Keratinocyte (primary cell): ENCODE results near the gene PCSK2. TPM values are rescaled to one million over a fixed set of nuclear protein-coding genes. Genes with fewer than 3 reads are reported as not detected.

Experiments used
- DNase-seq: peaks from one replicate; pipeline ENCODE4 v3.0.0-alpha.2; 2011; ENCODE audit warnings: low read depth, missing footprints, low spot score
- FAIRE-seq: peaks from 2 replicates; lab custom pipeline; 2011; peaks lifted over from hg19 to GRCh38; lab: Jason Lieb, UNC
- H2AFZ ChIP-seq: 2 replicates; pipeline ENCODE4 v1.6.0; 2012; ENCODE audit warnings: low read length, control low read depth, inconsistent platforms; ENCODE audit not compliant: control insufficient read depth
- H3K27ac ChIP-seq: 2 replicates; pipeline ENCODE4 v1.5.1; 2011; ENCODE audit warnings: low read length; ENCODE audit not compliant: control insufficient read depth, insufficient read depth
- H3K27me3 ChIP-seq: 3 replicates; pipeline ENCODE4 v1.6.0; 2011; ENCODE audit warnings: low read length; ENCODE audit not compliant: control insufficient read depth, insufficient read depth; ENCODE audit errors: extremely low read depth
- H3K36me3 ChIP-seq, 2 experiments: 2 replicates in 1 of 2; 3 replicates in 1 of 2; pipeline ENCODE4 v1.5.1; 2011; ENCODE audit warnings: low read length in 2 of 2, mild to moderate bottlenecking in 1 of 2; ENCODE audit not compliant: control insufficient read depth in 2 of 2, insufficient read depth in 2 of 2; ENCODE audit errors: extremely low read depth in 1 of 2
- H3K4me1 ChIP-seq: 3 replicates; pipeline ENCODE4 v1.5.1; 2011; ENCODE audit warnings: low read length; ENCODE audit not compliant: control insufficient read depth, insufficient read depth; ENCODE audit errors: extremely low read depth
- H3K4me2 ChIP-seq: 3 replicates; pipeline ENCODE4 v1.6.0; 2011; ENCODE audit warnings: low read depth, low read length; ENCODE audit not compliant: control insufficient read depth, insufficient read depth; ENCODE audit errors: extremely low read depth
- H3K4me3 ChIP-seq, 3 experiments: fragments of 200-600 bp in 1 of 3; sonication (generic) in 1 of 3; 2 replicates in 2 of 3; 3 replicates in 1 of 3; pipeline ENCODE4 v1.5.1; 2011 to 2016; ENCODE audit warnings: low read length in 3 of 3, mild to moderate bottlenecking in 3 of 3, control low read depth in 2 of 3, inconsistent platforms in 1 of 3, low read depth in 1 of 3, mixed read lengths in 1 of 3, mixed run types in 1 of 3, moderate library complexity in 1 of 3; ENCODE audit not compliant: control insufficient read depth in 2 of 3, insufficient read depth in 2 of 3; ENCODE audit errors: extremely low read depth in 1 of 3
- H3K79me2 ChIP-seq: 2 replicates; pipeline ENCODE4 v1.6.0; 2012; ENCODE audit warnings: low read length; ENCODE audit not compliant: control insufficient read depth, insufficient read depth
- H3K9ac ChIP-seq: 3 replicates; pipeline ENCODE4 v1.6.0; 2011; ENCODE audit warnings: low read length; ENCODE audit not compliant: control insufficient read depth, insufficient read depth; ENCODE audit errors: extremely low read depth
- H3K9me1 ChIP-seq: 3 replicates; pipeline ENCODE4 v1.6.0; 2011; ENCODE audit warnings: low read length; ENCODE audit not compliant: control insufficient read depth, insufficient read depth; ENCODE audit errors: extremely low read depth
- H3K9me3 ChIP-seq: 2 replicates; pipeline ENCODE4 v1.5.1; 2012; ENCODE audit warnings: low read depth, low read length; ENCODE audit not compliant: control insufficient read depth
- H4K20me1 ChIP-seq: 3 replicates; pipeline ENCODE4 v1.6.0; 2011; ENCODE audit warnings: low read length; ENCODE audit not compliant: control insufficient read depth, insufficient read depth; ENCODE audit errors: extremely low read depth
- EZH2 ChIP-seq: IDR thresholded peaks from one replicate; pipeline ENCODE4 v1.6.1; 2012; ENCODE audit warnings: inconsistent platforms, mild to moderate bottlenecking, low read length, moderate library complexity
- dilution Hi-C: fragments of 300-500 bp; cut with MboI; formaldehyde crosslinking; loops from one replicate; pipeline ENCODE4 v1.7.0; 2020; ENCODE audit warnings: low sequenced_read_pairs; ENCODE audit not compliant: extremely low pct_ligation_motif_present
- polyA plus RNA-seq, 5 experiments: library from polyadenylated mRNA; depleted of rRNA in 3 of 5; stranded (reverse) in 3 of 5; stranded (forward) in 1 of 5; unstranded in 1 of 5; fragments of >200 nt; gene quantifications; 1 replicate in 1 of 5; 2 replicates in 3 of 5; 3 replicates in 1 of 5; pipeline versions ENCODE4 v1.2.1 to v1.2.3, GENCODE V29; 2011 to 2012; ENCODE audit warnings: missing spikeins in 2 of 5, low read depth in 1 of 5, low replicate concordance in 1 of 5
- TF ChIP-seq, protein P1 (sequence below), 3 experiments: IDR thresholded peaks in 1 of 3; conservative IDR thresholded peaks in 1 of 3; optimal IDR thresholded peaks in 1 of 3; 2 replicates in 2 of 3; 3 replicates in 1 of 3; pipeline versions ENCODE3 to v1.5.1; 2011; ENCODE audit warnings: low read length in 3 of 3, mild to moderate bottlenecking in 3 of 3, moderate library complexity in 2 of 3, control low read depth in 1 of 3, inconsistent platforms in 1 of 3; ENCODE audit not compliant: insufficient read depth in 2 of 3; ENCODE audit errors: extremely low read depth in 1 of 3

The PCSK2 gene
- polyA plus RNA-seq, 1 donor (not counting 4 experiments of a cell fraction or from before 2014, with no cell fraction given): not detected

DNA sequence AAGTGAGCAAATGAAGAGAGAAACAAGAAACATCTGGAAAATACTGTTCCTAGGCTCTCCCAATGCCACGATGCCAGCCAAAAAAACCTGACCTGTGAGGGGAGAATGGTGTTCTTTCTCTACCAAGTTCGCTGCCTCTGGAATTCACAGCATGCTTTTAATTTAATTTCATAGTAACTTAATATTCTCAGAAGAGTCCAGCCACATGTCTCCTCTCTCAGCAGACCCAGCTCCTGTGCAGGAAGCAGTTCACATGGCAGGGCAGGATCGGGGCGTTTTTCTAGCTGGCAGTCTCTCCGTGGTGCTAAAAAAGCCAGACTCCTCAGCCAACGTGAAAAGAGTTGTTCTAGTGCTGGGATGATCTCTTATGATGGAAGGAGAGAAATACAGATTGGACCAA lies 246.8 kb downstream of the PCSK2 start:
- TF ChIP-seq, protein P1, sequence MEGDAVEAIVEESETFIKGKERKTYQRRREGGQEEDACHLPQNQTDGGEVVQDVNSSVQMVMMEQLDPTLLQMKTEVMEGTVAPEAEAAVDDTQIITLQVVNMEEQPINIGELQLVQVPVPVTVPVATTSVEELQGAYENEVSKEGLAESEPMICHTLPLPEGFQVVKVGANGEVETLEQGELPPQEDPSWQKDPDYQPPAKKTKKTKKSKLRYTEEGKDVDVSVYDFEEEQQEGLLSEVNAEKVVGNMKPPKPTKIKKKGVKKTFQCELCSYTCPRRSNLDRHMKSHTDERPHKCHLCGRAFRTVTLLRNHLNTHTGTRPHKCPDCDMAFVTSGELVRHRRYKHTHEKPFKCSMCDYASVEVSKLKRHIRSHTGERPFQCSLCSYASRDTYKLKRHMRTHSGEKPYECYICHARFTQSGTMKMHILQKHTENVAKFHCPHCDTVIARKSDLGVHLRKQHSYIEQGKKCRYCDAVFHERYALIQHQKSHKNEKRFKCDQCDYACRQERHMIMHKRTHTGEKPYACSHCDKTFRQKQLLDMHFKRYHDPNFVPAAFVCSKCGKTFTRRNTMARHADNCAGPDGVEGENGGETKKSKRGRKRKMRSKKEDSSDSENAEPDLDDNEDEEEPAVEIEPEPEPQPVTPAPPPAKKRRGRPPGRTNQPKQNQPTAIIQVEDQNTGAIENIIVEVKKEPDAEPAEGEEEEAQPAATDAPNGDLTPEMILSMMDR (optimal IDR thresholded peaks at IDR 0.05 in 1 of 3, IDR thresholded peaks at IDR 0.05 in 1 of 3, conservative IDR thresholded peaks at IDR 0.05 in 1 of 3; ENCODE audit: extremely low read depth in 1 of 3, insufficient read depth in 2 of 3, low read length in 3 of 3): no peak
- TF ChIP-seq EZH2: no peak
- no peaks in the 10 kb centered on the region for H3K79me2 ChIP-seq
- DNase-seq (no peak), FAIRE-seq (no peak)
- no peak overlapping the region for H3K27ac ChIP-seq
- H3K9me1 ChIP-seq: no peaks in the 10 kb centered on the region
- H2AFZ ChIP-seq: no peak overlapping the region
- H3K9me3 ChIP-seq: no peaks in the 10 kb centered on the region
- H3K27me3 ChIP-seq: no peaks in the 10 kb centered on the region
- H4K20me1 ChIP-seq: no peaks in the 10 kb centered on the region
- H3K4me1 ChIP-seq: no peaks in the 10 kb centered on the region
- H3K4me2 ChIP-seq: no peak overlapping the region
- dilution Hi-C loops: no loop called here
- no peak overlapping the region for H3K9ac ChIP-seq
- H3K36me3 ChIP-seq: no peaks in the 10 kb centered on the region
- no peak overlapping the region for H3K4me3 ChIP-seq

DNA sequence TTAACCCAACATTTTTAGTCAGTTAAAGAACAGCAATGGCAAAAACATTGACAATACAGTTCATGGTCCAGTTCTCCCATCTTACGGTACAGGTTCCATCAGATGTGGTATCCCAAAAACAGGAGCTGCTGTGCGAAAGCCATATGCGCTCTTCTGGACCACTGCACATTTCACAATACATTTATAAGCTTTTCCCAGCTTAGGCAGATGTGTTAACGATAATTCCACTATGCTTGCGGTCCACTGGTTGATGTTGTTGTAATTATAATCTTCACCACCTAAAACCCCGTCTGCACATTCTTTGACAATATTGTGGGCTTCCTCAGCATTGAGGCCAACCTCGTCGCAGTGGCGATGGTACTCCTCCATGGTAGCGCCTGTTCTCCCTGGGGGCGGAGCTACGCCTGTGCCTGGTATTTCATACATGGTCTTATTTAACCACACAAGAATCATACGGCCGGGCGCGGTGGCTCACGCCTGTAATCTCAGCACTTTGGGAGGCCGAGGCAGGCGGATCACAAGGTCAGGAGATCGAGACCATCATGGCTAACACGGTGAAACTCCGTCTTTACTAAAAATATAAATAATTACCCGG lies 252.3 kb downstream of the PCSK2 start:
- DNase-seq: no peak
- H3K27ac ChIP-seq: no peak overlapping the region
- dilution Hi-C loops: no loop called here
- H3K4me3 ChIP-seq: no peak overlapping the region
- no peak overlapping the region for H2AFZ ChIP-seq
- no peaks in the 10 kb centered on the region for H3K36me3 ChIP-seq
- H3K9me1 ChIP-seq: no peaks in the 10 kb centered on the region
- TF ChIP-seq, protein P1 (optimal IDR thresholded peaks at IDR 0.05 in 1 of 3, IDR thresholded peaks at IDR 0.05 in 1 of 3, conservative IDR thresholded peaks at IDR 0.05 in 1 of 3; ENCODE audit: extremely low read depth in 1 of 3, insufficient read depth in 2 of 3, low read length in 3 of 3): no peak
- no peak for TF ChIP-seq EZH2
- no peaks in the 10 kb centered on the region for H3K9me3 ChIP-seq
- H3K27me3 ChIP-seq: no peaks in the 10 kb centered on the region
- H3K4me2 ChIP-seq: no peak overlapping the region
- H4K20me1 ChIP-seq: no peaks in the 10 kb centered on the region
- H3K79me2 ChIP-seq: no peaks in the 10 kb centered on the region
- no peak overlapping the region for H3K9ac ChIP-seq
- no peaks in the 10 kb centered on the region for H3K4me1 ChIP-seq
- FAIRE-seq: no peak
